A673 (cell line): ENCODE results near the gene CFAP410. TPM values are rescaled to one million over a fixed set of nuclear protein-coding genes. Genes with fewer than 3 reads are reported as not detected.

Source experiments
- BruUV-seq: library from RNA; stranded (reverse); fragments of 400-500 nt; replicated peaks from 2 replicates; lab custom pipeline; 2021; lab: Mats Ljungman, UMichigan
- CTCF ChIA-PET: fragments of 300-600 bp; sonication (Branson Sonifier 250); formaldehyde crosslinking; loops from one replicate; lab custom pipeline; 2022; ENCODE audit warnings: antibody characterized with exemption; lab: Charles Lee
- POLR2A ChIA-PET: fragments of 300-600 bp; sonication (Branson Sonifier 250); formaldehyde crosslinking; loops from one replicate; lab custom pipeline; 2022; ENCODE audit warnings: antibody characterized with exemption; ENCODE audit not compliant: low non-redundant PET; lab: Charles Lee
- DNase-seq: peaks from one replicate; pipeline ENCODE4 v3.0.0-alpha.2; 2015; ENCODE audit warnings: low spot score
- H3K27ac ChIP-seq: fragments of 200-600 bp; sonication (generic); 2 replicates; pipeline ENCODE4 v1.5.1; 2016; ENCODE audit warnings: mixed run types, low read depth, mild to moderate bottlenecking, mixed read lengths, antibody characterized with exemption, low read length; ENCODE audit not compliant: poor library complexity, severe bottlenecking
- H3K27me3 ChIP-seq: fragments of 200-600 bp; sonication (generic); replicated peaks from 2 replicates; pipeline ENCODE4 v1.6.1; 2017; ENCODE audit warnings: mixed run types, low read depth, mild to moderate bottlenecking, mixed read lengths, antibody characterized with exemption, low read length; ENCODE audit not compliant: insufficient read depth, poor library complexity
- H3K36me3 ChIP-seq: fragments of 200-600 bp; sonication (generic); 2 replicates; pipeline ENCODE4 v1.6.1; 2016; ENCODE audit warnings: mixed run types, mild to moderate bottlenecking, mixed read lengths, antibody characterized with exemption, low read length; ENCODE audit not compliant: insufficient read depth, poor library complexity, severe bottlenecking
- H3K4me1 ChIP-seq: fragments of 200-600 bp; sonication (generic); 2 replicates; pipeline ENCODE4 v1.6.1; 2017; ENCODE audit warnings: mixed run types, mild to moderate bottlenecking, mixed read lengths, antibody characterized with exemption, low read length; ENCODE audit not compliant: insufficient read depth, poor library complexity, severe bottlenecking
- H3K4me3 ChIP-seq: fragments of 200-600 bp; sonication (generic); 2 replicates; pipeline ENCODE4 v1.5.1; 2016; ENCODE audit warnings: low read depth, mixed run types, mild to moderate bottlenecking, mixed read lengths, low read length; ENCODE audit not compliant: poor library complexity, severe bottlenecking
- H3K9me3 ChIP-seq: fragments of 200-600 bp; sonication (generic); 2 replicates; pipeline ENCODE4 v1.6.1; 2016; ENCODE audit warnings: mixed run types, low read depth, mild to moderate bottlenecking, mixed read lengths, antibody characterized with exemption, low read length; ENCODE audit not compliant: poor library complexity, severe bottlenecking
- CTCF ChIP-seq: fragments of 300-800, 200-600 bp; sonication (generic); conservative IDR thresholded peaks from 2 replicates; pipeline ENCODE4 v1.5.1; 2017; ENCODE audit warnings: low read depth, mild to moderate bottlenecking, antibody characterized with exemption, low read length, moderate library complexity, mixed read lengths
- EZH2 ChIP-seq: fragments of 200-600 bp; sonication (generic); IDR thresholded peaks from 2 replicates; pipeline ENCODE4 v1.6.1; 2017; ENCODE audit warnings: borderline replicate concordance, low read depth, mild to moderate bottlenecking, mixed read lengths, antibody characterized with exemption, low read length; ENCODE audit not compliant: poor library complexity, severe bottlenecking
- intact Hi-C: fragments of 100-400 bp; cut with micrococcal nuclease; formaldehyde crosslinking; loops from one replicate; pipeline ENCODE4 v1.10.0; 2022; ENCODE audit not compliant: unreplicated experiment
- total RNA-seq: library from RNA; stranded (reverse); gene quantifications from 2 replicates; pipeline ENCODE4 v1.2.3, GENCODE V29; 2021

Gene CFAP410
- total RNA-seq, 1 experiment from 2014 or later = 14.0 TPM

GRCh38 chr21:44365967-44366585 lies 26.9 kb upstream of the CFAP410 start:
- BruUV-seq = no TSS peak
- no peak overlapping the region for H3K4me3 ChIP-seq
- TF ChIP-seq EZH2 = no peak
- TF ChIP-seq CTCF = no peak
- no peaks in the 10 kb centered on the region for H3K27me3 ChIP-seq
- ChIA-PET CTCF (no interaction called here), POLR2A (no interaction called here)
- H3K36me3 ChIP-seq = no peaks in the 10 kb centered on the region
- H3K9me3 ChIP-seq = no peaks in the 10 kb centered on the region
- H3K27ac ChIP-seq = no peak overlapping the region
- DNase-seq = no peak
- intact Hi-C loops = no loop called here
- no peaks in the 10 kb centered on the region for H3K4me1 ChIP-seq

GRCh38 chr21:44365251-44365966 lies 26.2 kb upstream of the CFAP410 start:
- POLR2A ChIA-PET = no interaction called here
- H3K4me3 ChIP-seq = no peak overlapping the region
- CTCF ChIA-PET = no interaction called here
- no peaks in the 10 kb centered on the region for H3K27me3 ChIP-seq
- BruUV-seq = no TSS peak
- intact Hi-C loops = no loop called here
- no peaks in the 10 kb centered on the region for H3K9me3 ChIP-seq
- DNase-seq = no peak
- TF ChIP-seq EZH2 = no peak
- TF ChIP-seq CTCF = no peak
- H3K4me1 ChIP-seq = no peaks in the 10 kb centered on the region
- H3K27ac ChIP-seq = no peak overlapping the region
- no peaks in the 10 kb centered on the region for H3K36me3 ChIP-seq

- Histone ChIP-seq H3K9me3 (no peaks in the 10 kb centered on the region), H3K27me3 (no peaks in the 10 kb centered on the region), H3K4me3 (no peak overlapping the region), H3K27ac (no peak overlapping the region), H3K36me3 (no peaks in the 10 kb centered on the region), H3K4me1 (no peaks in the 10 kb centered on the region)
- CTCF ChIA-PET = no interaction called here
- no peak for DNase-seq
- intact Hi-C loops = no loop called here
- TF ChIP-seq EZH2 (no peak), CTCF (no peak)
- no TSS peak for BruUV-seq
- POLR2A ChIA-PET = no interaction called here
Observed at GRCh38 chr21:44364151-44365053, 25.2 kb upstream of the CFAP410 start.
